ENCODE data around the gene CETN3.

Gene CETN3

DNA sequence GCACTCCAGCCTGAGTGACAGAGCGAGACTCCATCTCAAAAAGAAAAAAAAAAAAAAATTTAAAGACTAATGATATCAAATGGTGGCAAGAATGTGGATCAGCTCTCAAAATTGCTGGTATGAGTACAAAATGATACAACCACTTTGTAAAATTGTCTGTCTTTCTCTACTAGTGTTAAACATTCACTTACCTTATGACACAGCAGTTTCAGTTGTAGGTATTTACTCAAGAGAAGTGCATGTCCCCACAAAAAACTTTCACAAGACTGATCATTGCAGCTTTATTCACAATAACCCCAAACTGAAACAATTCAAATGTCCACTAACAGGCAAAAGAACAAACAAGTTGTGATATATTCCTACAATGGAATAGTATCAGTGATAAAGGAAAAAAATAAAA, 14.7 kb upstream of the CETN3 start:
- TF ChIP-seq, protein P1, sequence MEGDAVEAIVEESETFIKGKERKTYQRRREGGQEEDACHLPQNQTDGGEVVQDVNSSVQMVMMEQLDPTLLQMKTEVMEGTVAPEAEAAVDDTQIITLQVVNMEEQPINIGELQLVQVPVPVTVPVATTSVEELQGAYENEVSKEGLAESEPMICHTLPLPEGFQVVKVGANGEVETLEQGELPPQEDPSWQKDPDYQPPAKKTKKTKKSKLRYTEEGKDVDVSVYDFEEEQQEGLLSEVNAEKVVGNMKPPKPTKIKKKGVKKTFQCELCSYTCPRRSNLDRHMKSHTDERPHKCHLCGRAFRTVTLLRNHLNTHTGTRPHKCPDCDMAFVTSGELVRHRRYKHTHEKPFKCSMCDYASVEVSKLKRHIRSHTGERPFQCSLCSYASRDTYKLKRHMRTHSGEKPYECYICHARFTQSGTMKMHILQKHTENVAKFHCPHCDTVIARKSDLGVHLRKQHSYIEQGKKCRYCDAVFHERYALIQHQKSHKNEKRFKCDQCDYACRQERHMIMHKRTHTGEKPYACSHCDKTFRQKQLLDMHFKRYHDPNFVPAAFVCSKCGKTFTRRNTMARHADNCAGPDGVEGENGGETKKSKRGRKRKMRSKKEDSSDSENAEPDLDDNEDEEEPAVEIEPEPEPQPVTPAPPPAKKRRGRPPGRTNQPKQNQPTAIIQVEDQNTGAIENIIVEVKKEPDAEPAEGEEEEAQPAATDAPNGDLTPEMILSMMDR (IDR thresholded peaks at IDR 0.05; ENCODE audit: low read depth, low read length, missing control alignments), result no peak
- H3K4me3 ChIP-seq (ENCODE audit: low read depth, low read length), result no peak overlapping the region
- DNase-seq (ENCODE audit: low read depth), result no peak

DNA sequence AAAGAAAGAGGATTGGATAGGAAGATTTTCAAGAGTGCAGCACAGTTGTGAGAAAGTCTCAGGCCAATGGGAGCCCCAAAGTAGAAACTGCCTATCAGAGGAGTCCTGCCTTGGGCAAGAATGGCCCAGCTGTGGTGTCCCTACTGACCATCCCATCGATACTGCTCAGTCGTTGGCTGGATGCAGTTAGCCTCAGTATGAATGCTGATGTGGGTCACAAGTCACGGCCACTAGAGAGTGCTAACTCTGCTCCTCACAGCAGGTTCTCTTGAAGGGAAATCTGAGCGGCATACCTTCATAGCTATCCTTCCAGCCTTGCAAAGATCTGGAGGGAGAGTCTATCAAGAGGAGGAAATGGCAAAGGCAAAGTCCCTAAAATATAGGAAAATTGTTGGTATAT, 11.6 kb upstream of the CETN3 start:
- no peak overlapping the region for H3K4me3 ChIP-seq (ENCODE audit: low read depth, low read length)
- TF ChIP-seq, protein P1 (IDR thresholded peaks at IDR 0.05; ENCODE audit: low read depth, low read length, missing control alignments), result peak; percentile 38
- DNase-seq (ENCODE audit: low read depth), result no peak

DNA sequence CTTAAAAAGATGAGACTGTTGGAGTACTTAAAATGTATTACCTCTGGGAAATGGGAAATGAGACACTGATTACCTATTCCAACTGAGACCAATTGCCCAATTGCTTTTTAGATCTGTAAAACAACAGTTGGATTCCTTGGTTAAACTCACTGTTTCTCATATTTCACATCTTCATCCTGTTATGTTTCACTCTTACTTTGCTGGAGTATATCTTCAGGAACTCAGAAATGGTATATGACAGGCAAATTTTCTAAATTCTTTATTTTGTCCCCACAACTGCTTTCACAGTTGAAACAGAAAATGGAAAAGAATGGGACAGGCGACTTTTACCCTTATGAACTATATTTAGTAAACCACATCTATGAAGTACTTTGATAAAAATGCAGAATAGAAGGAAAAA, 8.7 kb upstream of the CETN3 start:
- H3K4me3 ChIP-seq (ENCODE audit: low read depth, low read length), result no peak overlapping the region
- DNase-seq (ENCODE audit: low read depth), result no peak
- TF ChIP-seq, protein P1 (IDR thresholded peaks at IDR 0.05; ENCODE audit: low read depth, low read length, missing control alignments), result no peak

DNA sequence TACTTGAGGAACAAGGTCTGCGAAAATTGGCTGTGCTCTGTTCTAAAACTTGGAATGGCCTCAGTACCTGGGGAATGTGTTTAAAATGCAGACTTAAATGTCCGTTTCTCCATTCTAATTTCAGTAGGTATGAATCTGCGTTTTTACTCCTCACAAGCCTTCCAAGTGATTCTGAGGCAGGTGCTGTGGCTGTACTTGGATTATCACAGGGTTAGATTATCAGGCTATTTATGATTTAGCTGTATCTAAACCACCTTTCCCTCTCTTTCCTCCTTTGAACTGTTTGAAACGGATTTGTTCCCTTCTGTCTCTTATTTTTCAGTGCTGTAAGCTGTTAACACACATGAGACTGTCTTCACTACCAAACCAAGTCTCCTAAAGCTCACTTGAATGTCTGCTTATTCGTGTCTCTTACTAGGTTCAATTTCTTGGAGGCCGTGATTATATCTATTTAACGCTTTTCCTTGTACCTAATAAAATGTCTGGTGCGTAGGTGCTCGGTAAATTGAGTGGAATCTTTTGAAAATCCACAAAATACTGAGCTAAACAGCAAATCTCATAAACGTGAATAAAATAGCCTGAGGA, 714 bp upstream of the CETN3 start:
- TF ChIP-seq, protein P1 (IDR thresholded peaks at IDR 0.05; ENCODE audit: low read depth, low read length, missing control alignments), result no peak
- H3K4me3 ChIP-seq (ENCODE audit: low read depth, low read length), result peak overlapping the region; percentile 84
- DNase-seq (ENCODE audit: low read depth), result no peak

DNA sequence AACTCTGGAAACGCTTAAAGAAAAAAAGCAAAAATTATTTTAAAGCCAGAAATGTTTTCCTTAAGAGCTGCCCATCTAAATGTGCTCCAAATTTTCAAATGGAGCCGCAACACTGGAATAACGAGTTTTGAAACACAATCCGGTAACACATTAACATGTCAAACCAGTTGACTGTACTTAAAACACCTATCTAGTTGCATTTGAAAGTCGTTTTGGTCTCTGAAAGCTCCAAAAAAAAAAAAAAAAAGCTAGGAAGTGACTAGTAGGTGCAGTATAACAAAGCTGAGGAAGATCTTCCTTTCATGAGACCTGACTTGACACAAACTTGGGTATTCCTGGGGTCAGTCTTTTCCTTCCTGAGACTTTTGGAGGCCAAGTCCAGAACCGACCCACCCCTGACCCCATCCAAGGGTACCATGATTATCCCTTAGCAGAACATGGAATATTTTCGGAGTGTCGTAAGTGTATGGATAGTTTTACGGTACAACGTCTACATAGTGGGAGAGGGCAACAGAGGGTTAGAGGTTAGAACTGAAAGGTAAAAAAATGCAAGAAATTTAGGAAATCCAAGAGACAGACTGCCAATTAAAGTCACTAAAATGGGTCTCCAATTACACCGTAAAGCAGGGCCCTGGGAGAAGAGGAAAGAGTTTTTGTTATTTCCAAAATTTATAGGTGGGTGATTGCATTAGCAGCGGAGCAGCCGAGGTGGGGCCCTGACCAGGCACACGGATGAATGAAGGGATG, 812 bp downstream of the CETN3 start:
- DNase-seq (ENCODE audit: low read depth), result no peak
- TF ChIP-seq, protein P1 (IDR thresholded peaks at IDR 0.05; ENCODE audit: low read depth, low read length, missing control alignments), result no peak
- H3K4me3 ChIP-seq (ENCODE audit: low read depth, low read length), result peak overlapping the region; percentile 99

DNA sequence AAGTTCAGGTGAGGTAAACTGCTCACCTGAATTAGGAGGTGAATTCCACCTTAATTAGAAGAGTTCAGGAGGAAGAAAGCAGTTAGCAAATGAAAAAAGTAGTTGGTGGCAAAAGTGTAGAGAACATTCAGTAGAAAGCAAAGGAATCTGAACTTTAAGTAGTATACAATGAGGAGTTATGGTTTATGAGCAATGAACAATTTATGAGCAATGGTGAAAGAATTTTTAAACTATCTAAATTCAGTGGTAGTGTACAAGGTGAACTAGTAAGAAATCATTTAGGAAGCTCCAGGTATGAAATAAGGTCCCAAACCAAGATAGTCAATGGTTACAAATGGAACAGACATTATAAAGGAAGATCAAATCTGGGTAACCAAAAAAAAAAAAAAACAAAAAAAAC, 3.1 kb downstream of the CETN3 start:
- DNase-seq (ENCODE audit: low read depth), result no peak
- TF ChIP-seq, protein P1 (IDR thresholded peaks at IDR 0.05; ENCODE audit: low read depth, low read length, missing control alignments), result no peak
- no peak overlapping the region for H3K4me3 ChIP-seq (ENCODE audit: low read depth, low read length)

All from GM12864 (cell line).